CD4-positive, alpha-beta T cell (primary cell): Measurements from ENCODE around the gene PXT1. TPM values are rescaled to one million over a fixed set of nuclear protein-coding genes. Genes with fewer than 3 reads are reported as not detected.
"Not testable (repeated sequence)": the region's sequence is repeated elsewhere in the genome, so short reads cannot be mapped to it uniquely, and the experiment has no call there.

ENCODE experiments used
- ATAC-seq: fragments of 200-7000 bp; cut with Tn5 transposase; one replicate; pipeline ENCODE4 v1.10.0; 2022; ENCODE audit warnings: mild to moderate bottlenecking; ENCODE audit not compliant: poor library complexity
- CTCF ChIA-PET: fragments of 350-600 bp; sonication (Branson Sonifier 250); formaldehyde crosslinking; loops from one replicate; lab custom pipeline; 2021; ENCODE audit warnings: antibody characterized with exemption, inconsistent platforms; lab: Charles Lee
- POLR2A ChIA-PET: fragments of 350-600 bp; sonication (Branson Sonifier 250); formaldehyde crosslinking; loops from one replicate; lab custom pipeline; 2021; ENCODE audit warnings: antibody characterized with exemption, inconsistent platforms; lab: Charles Lee
- DNase-seq, 14 experiments: peaks; one replicate each; pipeline ENCODE4 v3.0.0-alpha.2; 2013 to 2020; ENCODE audit warnings: mixed read lengths in 2 of 14
- H3K27ac ChIP-seq, 2 donors: one replicate each; pipeline versions ENCODE4 v1.5.1 to v1.7.0; 2013; ENCODE audit warnings: low read length in 2 of 2, low read depth in 1 of 2, mild to moderate bottlenecking in 1 of 2
- H3K27me3 ChIP-seq, 2 experiments: 1 replicate in 1 of 2; 2 replicates in 1 of 2; pipeline versions ENCODE4 v1.6.1 to v1.7.0; 2013; ENCODE audit warnings: low read length in 2 of 2, control low read depth in 1 of 2, mild to moderate bottlenecking in 1 of 2, moderate library complexity in 1 of 2; ENCODE audit not compliant: insufficient read depth in 2 of 2, control insufficient read depth in 1 of 2
- H3K36me3 ChIP-seq: one replicate; pipeline ENCODE4 v1.6.1; 2013; ENCODE audit warnings: low read length, control low read depth; ENCODE audit not compliant: insufficient read depth
- H3K4me1 ChIP-seq: one replicate; pipeline ENCODE4 v1.6.1; 2013; ENCODE audit warnings: low read length, control low read depth; ENCODE audit not compliant: insufficient read depth
- H3K4me3 ChIP-seq: one replicate; pipeline ENCODE4 v1.5.1; 2013; ENCODE audit warnings: mild to moderate bottlenecking, low read length, moderate library complexity
- H3K9me3 ChIP-seq, 2 experiments: 1 replicate in 1 of 2; 2 replicates in 1 of 2; pipeline versions ENCODE4 v1.6.1 to v1.7.0; 2013; ENCODE audit warnings: low read length in 2 of 2, mild to moderate bottlenecking in 2 of 2, control low read depth in 1 of 2, moderate library complexity in 1 of 2; ENCODE audit not compliant: control insufficient read depth in 1 of 2, insufficient read depth in 1 of 2
- H3K27ac Mint-ChIP-seq: one replicate; pipeline ENCODE4 v1.8.0; 2020; ENCODE audit warnings: mixed read lengths
- H3K27me3 Mint-ChIP-seq: one replicate; pipeline ENCODE4 v1.8.0; 2021; ENCODE audit warnings: mixed read lengths
- H3K36me3 Mint-ChIP-seq: one replicate; pipeline ENCODE4 v1.8.0; 2021; ENCODE audit warnings: low read depth, mixed read lengths
- H3K4me1 Mint-ChIP-seq: one replicate; pipeline ENCODE4 v1.8.0; 2021; ENCODE audit warnings: low read depth, mixed read lengths
- H3K4me3 Mint-ChIP-seq: one replicate; pipeline ENCODE4 v1.8.0; 2020; ENCODE audit warnings: mild to moderate bottlenecking, mixed read lengths
- H3K9me3 Mint-ChIP-seq: one replicate; pipeline ENCODE4 v1.8.0; 2020; ENCODE audit warnings: mixed read lengths
- intact Hi-C, 2 experiments: fragments of 100-400 bp; cut with DNase I in 1 of 2; cut with micrococcal nuclease in 1 of 2; formaldehyde crosslinking; loops; one replicate each; pipeline versions ENCODE4 v1.15.1 to v1.9.0; 2023 to 2025; cut with DNase I, micrococcal nuclease
- total RNA-seq, 174 experiments: library from RNA in 2 of 174; stranded (reverse) in 2 of 174; gene quantifications; one replicate each; pipeline ENCODE4 v1.2.3 and lab custom pipeline; 2021 to 2026
- TF ChIP-seq, protein P1 (sequence below): fragments of 200-600 bp; IDR thresholded peaks from one replicate; pipeline ENCODE4 v1.8.0; 2022; ENCODE audit warnings: antibody characterized with exemption, mild to moderate bottlenecking

PXT1 gene
- total RNA-seq, 2 experiments from 2014 or later: 0.55 to 0.59 TPM

DNA sequence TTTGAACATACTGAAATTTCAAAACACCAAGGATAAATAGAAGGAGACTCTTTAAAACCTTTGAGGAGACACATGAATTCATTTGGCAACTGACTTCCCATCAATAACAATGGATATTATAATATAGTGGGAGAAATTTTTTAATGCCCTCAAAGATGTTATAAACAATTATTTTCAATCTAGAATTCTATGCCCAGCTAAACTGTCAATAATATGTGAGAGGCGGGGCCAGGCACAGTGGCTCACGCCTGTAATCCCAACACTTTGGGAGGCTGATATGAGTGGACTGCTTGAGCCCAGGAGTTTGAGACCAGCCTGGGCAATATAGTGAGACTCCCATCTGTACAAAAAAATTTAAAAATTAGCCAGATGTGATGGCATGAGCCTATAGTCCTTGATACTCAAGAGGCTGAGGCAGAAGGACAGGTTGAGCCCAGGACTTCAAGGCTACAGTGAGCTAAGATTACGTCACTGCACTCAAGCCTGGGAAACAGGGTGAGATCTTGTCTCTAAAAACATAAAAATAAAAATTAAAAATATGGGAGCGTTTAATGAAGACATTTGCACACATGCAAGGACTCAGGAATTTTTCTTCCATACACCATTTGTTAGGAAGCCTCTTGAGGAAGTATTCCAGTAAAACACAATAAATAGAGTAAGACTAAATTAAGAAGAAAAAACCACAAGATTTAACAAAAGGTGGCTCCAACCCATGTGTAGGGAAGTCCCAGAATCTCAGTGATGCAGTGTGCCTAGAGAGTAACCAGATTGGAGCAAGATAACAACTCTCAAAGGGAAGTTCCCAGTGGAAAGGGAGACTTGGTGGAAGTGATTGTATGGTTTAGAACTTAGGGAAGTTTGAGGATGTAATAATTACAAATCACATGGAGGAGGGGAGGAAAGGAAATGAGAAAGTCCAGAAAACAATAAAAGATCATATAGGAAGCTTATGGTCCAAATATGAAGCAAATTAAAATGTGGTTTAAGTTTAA is 28.9 kb downstream of the PXT1 start:
- intact Hi-C loops: no loop called here
- Mint-ChIP-seq H3K27me3 (no peaks in the 10 kb centered on the region), H3K4me3 (no peak overlapping the region), H3K36me3 (no peaks in the 10 kb centered on the region), H3K9me3 (peaks cover 3% of the 10 kb centered on the region), H3K27ac (no peak overlapping the region), H3K4me1 (no peaks in the 10 kb centered on the region)
- Histone ChIP-seq H3K27me3 (no peaks in the 10 kb centered on the region), H3K4me1 (no peaks in the 10 kb centered on the region), H3K36me3 (no peaks in the 10 kb centered on the region), H3K27ac (no peak overlapping the region), H3K4me3 (no peak overlapping the region), H3K9me3 (peaks cover 0 to 9% of the 10 kb centered on the region in 2 experiments)
- CTCF ChIA-PET: no interaction called here
- DNase-seq (no peak), ATAC-seq (no peak)
- POLR2A ChIA-PET: no interaction called here
- TF ChIP-seq, protein P1, sequence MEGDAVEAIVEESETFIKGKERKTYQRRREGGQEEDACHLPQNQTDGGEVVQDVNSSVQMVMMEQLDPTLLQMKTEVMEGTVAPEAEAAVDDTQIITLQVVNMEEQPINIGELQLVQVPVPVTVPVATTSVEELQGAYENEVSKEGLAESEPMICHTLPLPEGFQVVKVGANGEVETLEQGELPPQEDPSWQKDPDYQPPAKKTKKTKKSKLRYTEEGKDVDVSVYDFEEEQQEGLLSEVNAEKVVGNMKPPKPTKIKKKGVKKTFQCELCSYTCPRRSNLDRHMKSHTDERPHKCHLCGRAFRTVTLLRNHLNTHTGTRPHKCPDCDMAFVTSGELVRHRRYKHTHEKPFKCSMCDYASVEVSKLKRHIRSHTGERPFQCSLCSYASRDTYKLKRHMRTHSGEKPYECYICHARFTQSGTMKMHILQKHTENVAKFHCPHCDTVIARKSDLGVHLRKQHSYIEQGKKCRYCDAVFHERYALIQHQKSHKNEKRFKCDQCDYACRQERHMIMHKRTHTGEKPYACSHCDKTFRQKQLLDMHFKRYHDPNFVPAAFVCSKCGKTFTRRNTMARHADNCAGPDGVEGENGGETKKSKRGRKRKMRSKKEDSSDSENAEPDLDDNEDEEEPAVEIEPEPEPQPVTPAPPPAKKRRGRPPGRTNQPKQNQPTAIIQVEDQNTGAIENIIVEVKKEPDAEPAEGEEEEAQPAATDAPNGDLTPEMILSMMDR: no peak

DNA sequence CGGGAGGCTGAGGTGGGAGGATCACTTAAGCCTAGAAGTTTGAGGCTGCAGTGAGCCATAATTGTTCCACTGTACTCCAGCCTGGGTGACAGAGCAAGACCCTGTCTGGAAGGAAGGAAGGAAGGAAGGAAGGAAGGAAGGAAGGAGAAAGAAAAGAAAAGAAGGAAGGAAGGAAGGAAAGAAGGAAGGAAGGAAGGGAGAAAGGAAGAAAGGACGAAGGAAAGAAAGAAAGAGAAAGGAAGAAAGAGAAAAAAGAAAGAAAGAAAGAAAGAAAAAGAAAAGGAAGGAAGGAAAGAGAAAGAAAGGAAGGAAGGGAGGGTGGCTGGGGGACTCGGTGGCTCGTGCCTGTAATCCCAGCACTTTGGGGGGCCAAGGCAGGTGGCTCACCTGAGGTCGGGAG is 32.9 kb downstream of the PXT1 start:
- H3K9me3 Mint-ChIP-seq, H3K4me1 ChIP-seq, H3K4me3 Mint-ChIP-seq, H3K36me3 Mint-ChIP-seq, H3K27me3 Mint-ChIP-seq, H3K4me1 Mint-ChIP-seq, H3K27me3 ChIP-seq, CTCF ChIA-PET, DNase-seq, intact Hi-C loops, H3K4me3 ChIP-seq, H3K36me3 ChIP-seq, H3K27ac Mint-ChIP-seq, H3K27ac ChIP-seq, POLR2A ChIA-PET, H3K9me3 ChIP-seq, ATAC-seq: not testable (repeated sequence)

DNA sequence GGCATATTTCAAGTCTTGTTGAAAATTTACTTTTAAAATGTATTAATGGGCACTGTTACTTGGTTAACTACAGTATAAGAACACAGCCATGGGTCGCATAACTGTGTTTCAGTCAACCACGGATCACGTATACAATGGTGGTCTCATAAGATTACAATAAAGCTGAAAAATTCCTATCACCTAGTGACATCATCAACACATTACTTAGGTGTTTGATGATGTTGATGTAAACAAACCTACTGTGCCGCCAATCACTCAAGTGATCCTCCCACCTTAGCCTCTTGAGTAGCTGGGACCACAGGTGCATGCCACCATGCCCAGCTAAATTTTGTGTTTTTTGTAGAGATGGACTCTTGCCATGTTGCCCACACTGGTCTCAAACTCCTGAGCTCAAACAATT is 38.5 kb downstream of the PXT1 start:
- H3K4me1 ChIP-seq: no peaks in the 10 kb centered on the region
- intact Hi-C loops: no loop called here
- H3K9me3 Mint-ChIP-seq: no peaks in the 10 kb centered on the region
- no peak overlapping the region for H3K27ac Mint-ChIP-seq
- no peaks in the 10 kb centered on the region for H3K36me3 ChIP-seq
- H3K4me3 ChIP-seq: no peak overlapping the region
- ATAC-seq (no peak), DNase-seq (no peak)
- H3K36me3 Mint-ChIP-seq: no peaks in the 10 kb centered on the region
- H3K4me1 Mint-ChIP-seq: no peaks in the 10 kb centered on the region
- H3K9me3 ChIP-seq: no peaks in the 10 kb centered on the region
- no peak overlapping the region for H3K27ac ChIP-seq
- CTCF ChIA-PET: no interaction called here
- H3K4me3 Mint-ChIP-seq: no peak overlapping the region
- POLR2A ChIA-PET: no interaction called here
- TF ChIP-seq, protein P1: no peak
- H3K27me3 ChIP-seq: no peaks in the 10 kb centered on the region
- peaks cover 7% of the 10 kb centered on the region for H3K27me3 Mint-ChIP-seq
